ENCODE measurements around the gene NRG2.

The NRG2 gene

DNA sequence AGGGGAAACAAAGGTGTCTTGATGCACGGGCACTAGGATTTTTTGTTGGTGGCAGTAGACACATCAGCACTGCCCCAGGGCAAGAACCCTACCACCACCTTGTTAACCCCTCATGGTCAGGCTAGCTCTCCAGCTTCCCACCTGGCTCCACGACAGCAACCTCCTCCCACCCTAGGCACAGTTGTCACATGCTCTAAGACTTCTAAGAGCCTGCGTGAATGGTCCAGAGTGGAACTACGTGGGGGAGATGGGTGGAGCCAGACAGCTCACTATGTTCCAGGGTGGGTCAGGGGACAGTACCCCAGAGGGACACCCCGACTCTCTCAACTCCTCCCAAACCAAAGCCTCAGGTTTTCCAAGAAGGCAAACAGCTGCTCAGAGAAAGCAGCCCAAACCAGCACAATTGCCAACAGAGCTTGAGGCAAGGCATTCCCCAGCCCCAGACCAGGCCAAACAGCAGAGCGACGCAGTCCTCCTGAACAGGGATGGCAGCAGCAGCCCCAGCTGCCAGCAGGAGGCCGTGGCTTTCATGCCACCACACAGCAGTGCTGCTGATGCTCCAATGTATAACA is 78.0 kb downstream of the NRG2 start:
- no peak for DNase-seq

DNA sequence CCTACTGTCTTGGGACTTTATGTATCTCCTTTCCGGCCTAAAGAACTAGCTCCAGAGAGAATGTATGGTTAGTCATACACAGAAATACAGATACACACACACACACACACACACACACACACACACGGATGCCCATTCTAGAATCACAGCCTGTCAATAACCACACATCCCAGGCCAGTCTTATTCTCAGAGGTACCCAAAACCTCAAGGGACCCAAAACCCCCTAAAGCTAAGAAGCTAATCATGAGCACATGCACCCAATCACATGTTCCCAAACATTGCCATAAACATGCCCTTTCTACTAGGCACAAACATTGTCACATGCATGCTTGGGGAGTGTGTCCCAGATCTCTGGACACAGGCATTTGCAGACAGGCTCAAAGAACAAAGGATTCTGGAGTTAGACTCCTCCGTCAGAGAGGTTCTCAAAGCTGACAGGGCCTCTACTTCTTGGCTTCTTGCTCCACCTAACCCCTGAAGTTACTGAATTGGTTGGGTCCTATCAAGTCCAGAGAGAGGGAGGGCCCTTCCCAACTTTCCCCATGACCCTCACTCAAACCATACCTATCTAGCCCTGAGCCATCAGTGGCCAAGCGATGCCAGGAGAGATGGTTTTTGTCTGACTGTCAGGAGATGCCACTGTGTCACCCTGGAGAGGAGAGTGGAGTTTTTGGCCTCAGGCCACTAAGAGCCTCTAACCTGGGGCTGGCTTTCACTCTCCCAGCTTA is 78.7 kb downstream of the NRG2 start:
- DNase-seq, result no peak

DNA sequence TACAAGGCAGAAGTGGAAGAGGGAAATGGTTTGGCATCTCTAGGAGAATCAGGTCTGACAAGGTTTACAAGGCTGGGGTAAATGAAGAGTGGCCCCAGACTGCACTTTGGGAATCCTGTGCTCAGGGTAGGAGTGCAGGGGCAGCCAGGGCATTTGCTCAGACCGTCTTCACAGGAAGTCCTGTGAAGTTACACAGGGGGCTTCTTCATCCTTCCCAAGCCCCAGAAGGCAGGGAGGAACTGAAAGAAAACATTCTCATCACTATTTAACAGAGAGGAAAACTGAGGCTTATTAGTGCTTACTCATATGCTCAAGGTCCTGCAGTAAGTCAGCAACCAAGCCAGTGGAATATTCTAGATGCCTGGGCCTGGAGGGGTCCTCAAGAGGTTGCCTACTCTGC is 80.7 kb downstream of the NRG2 start:
- DNase-seq, result no peak

DNA sequence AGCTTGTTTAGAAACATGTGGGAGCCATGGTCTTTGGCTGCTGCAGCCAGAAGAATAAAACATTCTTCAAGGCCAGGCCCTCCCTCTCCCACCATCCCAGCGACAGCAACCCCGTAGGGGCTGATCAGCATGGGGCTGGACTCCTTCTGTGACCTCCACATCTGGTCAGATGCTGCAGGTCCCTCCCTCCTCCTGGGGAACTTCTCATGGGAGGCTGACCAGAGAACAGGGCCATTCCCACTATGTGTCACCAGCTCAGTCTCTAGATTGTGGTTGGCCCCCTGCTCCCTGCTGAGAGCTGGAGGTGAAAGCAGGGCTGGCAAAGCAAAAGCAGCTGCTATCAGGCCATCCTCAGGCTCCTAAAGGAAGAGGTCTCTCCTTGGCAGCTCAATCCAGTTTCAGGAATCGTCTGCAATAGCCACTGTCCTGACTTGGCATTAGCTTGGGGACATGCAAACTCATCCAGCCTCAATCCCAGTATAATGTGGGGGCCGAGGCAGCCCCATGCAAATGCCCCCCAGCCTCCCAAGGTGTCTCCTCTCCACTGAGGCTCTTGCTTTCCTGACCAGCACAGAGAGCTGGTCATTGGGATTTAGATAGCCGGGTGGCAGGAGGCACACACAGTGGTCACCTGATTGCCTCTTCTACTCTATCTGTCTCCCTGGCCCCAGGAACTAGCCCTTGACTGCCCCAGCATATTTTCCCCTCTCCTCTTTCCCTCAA is 81.5 kb downstream of the NRG2 start:
- no peak for DNase-seq

DNA sequence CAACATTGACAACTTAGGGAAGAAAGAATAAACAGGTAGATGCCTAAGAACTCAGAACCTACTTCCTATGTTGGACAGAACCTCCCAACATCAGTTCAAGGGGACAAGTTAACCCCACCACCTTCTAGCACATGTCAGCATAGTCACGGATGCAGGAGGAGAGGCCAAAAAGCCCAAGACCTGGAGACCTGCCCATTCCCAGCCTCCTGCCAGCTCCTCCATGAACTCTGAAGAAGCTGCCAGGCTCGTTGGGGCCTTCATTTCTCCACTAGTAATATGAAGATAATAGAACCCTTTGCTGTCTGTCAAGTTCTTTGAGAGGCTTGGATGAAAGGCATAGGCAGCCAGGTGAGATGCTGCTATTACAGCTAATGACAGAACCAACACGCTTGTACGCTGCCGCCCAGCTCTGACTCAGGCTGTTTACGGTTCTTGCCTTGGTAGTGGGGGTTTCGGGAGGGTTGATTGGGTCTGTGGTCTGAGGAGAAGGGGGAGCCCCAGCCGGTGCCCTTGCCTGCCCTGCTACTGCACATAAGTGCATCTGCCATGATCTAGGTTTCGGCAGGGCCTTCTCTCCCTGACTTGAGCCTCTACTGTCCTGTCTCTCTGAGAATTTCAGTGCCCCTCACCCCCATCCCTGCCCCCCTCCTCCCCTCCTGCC is 82.2 kb downstream of the NRG2 start:
- DNase-seq, result no peak

DNA sequence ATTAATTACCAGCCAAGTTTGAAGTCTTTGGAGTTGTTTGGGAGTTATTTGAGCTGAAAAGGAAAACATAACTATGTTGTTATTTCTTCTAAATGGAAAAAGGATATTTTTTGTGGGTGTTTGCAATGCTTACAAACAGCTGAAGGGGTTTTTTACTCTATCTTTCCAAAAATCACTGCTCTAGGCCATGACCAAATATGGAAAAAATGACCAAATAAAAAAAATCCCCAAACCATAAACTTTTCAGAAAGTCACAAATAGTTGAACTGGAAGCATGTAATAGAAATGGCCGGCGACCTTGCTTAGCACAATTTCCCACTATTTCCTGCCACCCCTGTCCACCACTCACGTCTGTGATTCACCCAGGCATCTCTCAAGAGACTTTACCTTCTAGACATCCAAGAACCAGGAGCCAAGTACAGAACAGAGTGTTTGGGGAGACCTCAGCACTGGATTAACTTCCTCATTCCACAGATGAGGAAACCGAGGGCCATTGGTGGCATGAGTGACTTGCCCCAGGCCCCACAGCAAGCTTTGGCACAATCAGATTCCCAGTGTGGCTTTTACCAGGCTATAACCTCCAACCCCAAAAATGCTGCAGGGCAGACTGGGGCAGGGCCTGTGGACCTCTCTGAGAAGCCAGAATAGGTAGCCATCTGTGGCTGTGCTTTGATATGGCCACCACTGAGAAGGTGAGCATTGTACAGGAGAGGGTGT is 84.5 kb downstream of the NRG2 start:
- DNase-seq, result no peak

GRCh38 chr5:139956342-139956741 is 86.8 kb downstream of the NRG2 start:
- no peak for DNase-seq

- DNase-seq, result no peak
Measured at GRCh38 chr5:139955616-139956273, 87.4 kb downstream of the NRG2 start.

- DNase-seq, result no peak
Measured at GRCh38 chr5:139955053-139955605, 88.0 kb downstream of the NRG2 start.

- DNase-seq, result no peak
Measured at GRCh38 chr5:139954462-139954861, 88.6 kb downstream of the NRG2 start.

DNA sequence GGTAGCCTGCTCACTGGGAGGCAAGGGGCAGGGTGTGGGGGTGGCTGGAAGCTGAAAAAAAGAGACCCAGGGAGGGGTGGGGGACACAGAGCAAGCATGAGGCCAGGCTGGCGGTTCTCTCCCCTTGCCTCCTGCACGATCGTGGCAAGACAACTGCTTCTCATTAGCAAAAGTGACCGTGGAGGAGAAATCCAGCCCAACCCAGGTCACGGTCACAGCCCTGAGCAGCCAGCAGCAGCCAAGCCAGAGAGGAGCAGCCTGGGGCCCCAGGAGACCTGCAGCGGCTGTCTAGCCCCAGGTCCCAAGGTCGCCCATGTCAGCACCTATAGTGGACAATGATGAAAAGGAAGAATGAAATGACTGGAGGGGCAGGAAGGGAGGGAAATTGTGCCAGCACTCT is 89.1 kb downstream of the NRG2 start:
- DNase-seq, result no peak

DNA sequence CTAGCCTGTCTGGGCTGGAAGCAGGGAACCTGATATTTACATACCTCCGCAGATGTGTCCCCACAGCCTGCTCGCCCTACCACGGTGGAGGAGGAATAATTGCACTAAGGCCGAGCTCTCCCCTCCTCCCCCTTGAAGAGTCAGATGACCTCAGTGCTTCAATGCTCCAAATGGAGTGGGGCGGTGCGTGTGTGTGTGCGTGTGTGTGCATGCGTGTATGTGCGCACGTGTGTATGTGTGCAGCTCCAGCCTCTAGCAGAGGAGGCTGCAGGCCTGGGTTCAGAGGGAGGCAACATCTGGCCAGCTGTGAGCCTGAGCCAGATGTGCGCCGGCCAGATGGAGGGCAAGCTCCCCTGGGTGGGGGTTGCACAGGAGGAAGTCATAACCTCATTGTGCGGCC is 90.5 kb downstream of the NRG2 start:
- DNase-seq, result no peak

DNA sequence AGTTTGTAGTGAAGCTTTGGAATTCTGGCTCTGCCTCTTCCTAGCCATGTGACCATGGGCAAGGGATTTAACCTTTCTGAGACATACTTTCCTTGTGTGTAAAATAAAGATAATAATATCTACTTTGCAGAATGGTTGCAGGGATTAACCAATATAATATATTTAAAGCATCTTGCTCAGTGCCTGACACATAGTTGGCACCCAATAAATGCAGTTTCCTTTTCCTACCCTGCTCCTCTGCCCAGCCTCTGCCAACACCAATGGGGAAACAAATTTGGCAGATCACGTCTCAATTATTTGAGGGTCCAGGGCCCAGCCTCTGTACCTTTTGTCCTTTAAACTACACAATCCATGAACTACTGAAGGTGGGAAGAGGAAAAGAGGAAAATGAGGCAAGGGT is 91.1 kb downstream of the NRG2 start:
- no peak for DNase-seq

DNA sequence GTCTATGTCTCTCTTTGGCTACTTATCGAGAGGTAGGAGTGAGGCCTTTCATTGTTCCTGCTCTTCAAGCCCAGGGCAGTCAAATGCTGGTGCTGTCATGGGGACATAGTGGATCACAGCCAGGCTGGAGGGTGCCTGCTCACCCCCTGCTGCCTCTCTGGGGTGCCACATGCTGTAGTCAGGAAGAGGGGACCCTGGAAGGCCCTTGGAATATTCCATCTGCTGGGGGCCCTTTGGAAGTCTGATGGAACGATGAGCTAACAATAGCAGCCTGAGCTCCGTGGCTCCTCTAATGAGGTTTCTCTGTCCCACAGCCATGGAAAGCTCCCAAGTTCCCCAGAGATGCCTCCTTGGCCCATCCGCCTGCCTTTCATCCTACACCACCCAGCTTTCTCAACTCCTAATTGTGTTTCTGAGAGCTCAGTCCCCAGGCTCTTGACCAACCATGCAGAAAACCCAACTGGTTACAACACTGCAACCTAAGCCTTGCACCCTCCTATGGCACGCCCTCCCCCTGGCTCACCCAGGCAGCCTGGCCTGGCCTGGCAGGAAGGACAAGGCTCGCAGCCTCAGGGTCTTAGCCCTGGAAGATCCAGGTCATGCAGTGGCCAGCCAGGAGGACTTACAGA is 91.7 kb downstream of the NRG2 start:
- DNase-seq, result no peak

DNA sequence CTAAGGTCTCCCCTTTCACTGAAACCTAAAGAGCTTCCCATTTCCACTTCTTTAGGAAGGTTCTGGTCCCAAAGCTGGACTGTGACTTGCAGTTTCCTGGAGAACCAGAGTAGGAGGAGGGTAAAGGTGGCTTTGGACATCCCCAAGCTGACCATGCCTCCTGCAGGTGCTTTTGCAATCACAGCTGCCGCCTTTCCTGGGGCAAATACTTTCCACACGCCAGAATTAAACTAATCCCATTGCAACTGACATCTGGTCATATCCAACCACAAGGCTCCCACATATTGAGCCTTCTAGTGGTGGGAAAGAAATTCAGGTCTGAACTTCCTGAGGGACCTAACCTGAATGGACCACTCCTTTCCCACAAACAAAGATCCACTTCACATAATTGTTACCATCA is 92.7 kb downstream of the NRG2 start:
- DNase-seq, result no peak

DNA sequence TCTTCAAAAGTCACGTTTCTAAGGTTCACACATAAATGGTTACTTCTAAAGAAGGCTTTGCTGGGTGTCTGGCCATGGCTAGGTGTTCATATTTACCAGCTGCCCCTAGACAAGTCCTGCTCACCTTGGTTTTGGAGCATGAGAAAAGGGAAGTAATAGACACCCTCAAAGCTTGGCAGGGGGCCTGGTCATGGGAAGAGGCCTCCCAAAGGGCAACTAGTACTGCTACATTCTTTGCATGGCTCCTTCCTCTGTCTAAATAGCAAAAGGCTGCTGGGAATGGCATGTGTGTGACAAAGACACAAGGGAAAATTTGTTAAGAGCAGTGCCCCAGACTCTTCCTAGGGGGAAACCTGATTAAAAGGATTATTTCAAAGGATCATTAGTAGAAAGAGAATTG is 93.4 kb downstream of the NRG2 start:
- no peak for DNase-seq

GRCh38 chr5:139947727-139948126 is 95.4 kb downstream of the NRG2 start:
- DNase-seq, result no peak

DNA sequence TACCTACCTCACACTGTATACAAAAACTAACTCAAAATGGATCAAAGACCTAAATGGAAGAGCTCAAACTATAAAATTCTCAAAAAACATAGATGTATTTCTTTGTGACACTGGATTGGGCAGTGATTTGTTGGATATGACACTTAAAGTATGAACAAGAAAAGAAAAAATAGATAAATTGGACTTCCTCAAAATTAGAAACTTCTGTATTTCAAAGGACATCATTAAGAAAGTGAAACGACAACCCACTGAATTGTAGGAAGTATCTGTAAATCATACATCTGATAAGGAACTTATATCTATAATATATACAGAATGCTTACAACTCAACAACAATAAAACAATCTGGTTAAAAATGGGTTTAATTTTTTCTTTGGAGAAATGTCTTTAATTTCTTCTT is 96.7 kb downstream of the NRG2 start:
- DNase-seq, result no peak

- DNase-seq, result no peak
Measured at GRCh38 chr5:139946006-139946405, 97.1 kb downstream of the NRG2 start.

GRCh38 chr5:139942243-139942642 is 100.9 kb downstream of the NRG2 start:
- no peak for DNase-seq

GRCh38 chr5:139930406-139930805 is 112.7 kb downstream of the NRG2 start:
- no peak for DNase-seq

Data from activated CD4-positive, alpha-beta T cell treated with anti-CD3 and anti-CD28 coated beads for 48 hours (primary cell).